SK-N-SH (cell line): ENCODE measurements around the gene XAB2. TPM values are rescaled to one million over a fixed set of nuclear protein-coding genes. Genes with fewer than 3 reads are reported as not detected.

Experiments
- CTCF ChIA-PET: fragments of 300-600, 350-600 bp; formaldehyde crosslinking; extraction: SDS; loops from one replicate; lab custom pipeline; 2021; lab: Yijun Ruan, JAX
- POLR2A ChIA-PET: fragments of 350-600 bp; sonication (Branson Sonifier 250); formaldehyde crosslinking; extraction: SDS; loops from one replicate; lab custom pipeline; 2020; ENCODE audit warnings: antibody characterized with exemption, inconsistent platforms; lab: Yijun Ruan, JAX
- DNase-seq: peaks from one replicate; pipeline ENCODE4 v3.0.0; 2012
- H2AFZ ChIP-seq: fragments of 200-600 bp; sonication (generic); 2 replicates; pipeline ENCODE4 v1.8.1; 2016; ENCODE audit warnings: antibody characterized with exemption, mild to moderate bottlenecking, low read depth
- H3F3A ChIP-seq: fragments of 200-600 bp; sonication (generic); replicated peaks from 2 replicates; pipeline ENCODE3; 2016; ENCODE audit warnings: antibody characterized with exemption, mild to moderate bottlenecking; ENCODE audit not compliant: insufficient read depth
- H3K27ac ChIP-seq, 2 experiments: fragments of 200-500 bp in 1 of 2; fragments of 200-600 bp in 1 of 2; sonication (Bioruptor generic) in 1 of 2; sonication (generic), shearing (Covaris generic) in 1 of 2; 2 replicates each; pipeline versions ENCODE4 v1.5.1 to v1.6.1; 2014 to 2016; ENCODE audit warnings: low read depth in 2 of 2, inconsistent platforms in 1 of 2, low read length in 1 of 2, mild to moderate bottlenecking in 1 of 2, mixed read lengths in 1 of 2
- H3K27me3 ChIP-seq: fragments of 200-600 bp; sonication (generic), shearing (Covaris generic); 2 replicates; pipeline ENCODE4 v1.6.1; 2016; ENCODE audit warnings: mixed run types; ENCODE audit not compliant: insufficient read depth
- H3K36me3 ChIP-seq, 2 experiments: fragments of 200-500 bp in 1 of 2; fragments of 200-600 bp in 1 of 2; sonication (Bioruptor generic) in 1 of 2; sonication (generic) in 1 of 2; replicated peaks in 1 of 2; 2 replicates each; pipeline versions ENCODE3 to v1.5.1; 2014 to 2016; ENCODE audit warnings: low read length in 1 of 2, mild to moderate bottlenecking in 1 of 2; ENCODE audit not compliant: insufficient read depth in 2 of 2, control insufficient read depth in 1 of 2
- H3K4me1 ChIP-seq, 2 experiments: fragments of 200-500 bp in 1 of 2; fragments of 200-600 bp in 1 of 2; sonication (Bioruptor generic) in 1 of 2; sonication (generic), shearing (Covaris generic) in 1 of 2; 2 replicates each; pipeline versions ENCODE4 v1.5.1 to v1.6.1; 2014 to 2016; ENCODE audit warnings: low read depth in 1 of 2, low read length in 1 of 2, mixed run types in 1 of 2; ENCODE audit not compliant: insufficient read depth in 2 of 2, control insufficient read depth in 1 of 2
- H3K4me2 ChIP-seq: fragments of 200-600 bp; sonication (generic), shearing (Covaris generic); 2 replicates; pipeline ENCODE4 v1.6.1; 2017; ENCODE audit warnings: mixed run types
- H3K4me3 ChIP-seq, 2 experiments: fragments of 200-500 bp in 1 of 2; fragments of 200-600 bp in 1 of 2; sonication (Bioruptor generic) in 1 of 2; sonication (generic), shearing (Covaris generic) in 1 of 2; 2 replicates each; pipeline versions ENCODE4 v1.5.1 to v1.8.1; 2014 to 2016; ENCODE audit warnings: low read depth in 2 of 2, inconsistent platforms in 1 of 2, low read length in 1 of 2, mild to moderate bottlenecking in 1 of 2, mixed read lengths in 1 of 2, moderate library complexity in 1 of 2
- H3K79me2 ChIP-seq: fragments of 200-600 bp; sonication (generic); 2 replicates; pipeline ENCODE4 v1.8.1; 2017; ENCODE audit warnings: mild to moderate bottlenecking; ENCODE audit not compliant: insufficient read depth
- H3K9ac ChIP-seq: fragments of 200-600 bp; sonication (generic); 2 replicates; pipeline ENCODE4 v1.6.1; 2017; ENCODE audit warnings: mixed run types
- H3K9me2 ChIP-seq: fragments of 200-600 bp; sonication (generic); 2 replicates; pipeline ENCODE4 v1.6.1; 2017; ENCODE audit warnings: mixed run types
- H3K9me3 ChIP-seq: fragments of 200-600 bp; sonication (generic); 2 replicates; pipeline ENCODE4 v1.6.1; 2017; ENCODE audit warnings: mixed run types, mild to moderate bottlenecking, moderate library complexity
- H4K20me1 ChIP-seq: fragments of 200-600 bp; sonication (generic); 2 replicates; pipeline ENCODE4 v1.6.1; 2017; ENCODE audit warnings: mild to moderate bottlenecking, mixed run types; ENCODE audit not compliant: insufficient read depth
- EP300 ChIP-seq, 2 experiments: IDR thresholded peaks; 2 replicates each; pipeline versions ENCODE4 v1.4.0 to v1.6.1; 2012; ENCODE audit warnings: borderline replicate concordance in 1 of 2, low read depth in 1 of 2, low read length in 1 of 2
- EZH2phosphoT487 ChIP-seq: fragments of 200-600 bp; sonication (generic); IDR thresholded peaks from 2 replicates; pipeline ENCODE4 v1.6.1; 2017; ENCODE audit warnings: low read depth, mixed run types, mild to moderate bottlenecking, antibody characterized with exemption, moderate library complexity, borderline replicate concordance
- FOSL2 ChIP-seq: IDR thresholded peaks from 2 replicates; pipeline ENCODE4 v1.4.0; 2012; ENCODE audit warnings: low read depth, mild to moderate bottlenecking, moderate library complexity, borderline replicate concordance
- FOXM1 ChIP-seq: IDR thresholded peaks from 2 replicates; pipeline ENCODE4 v1.4.0; 2012; ENCODE audit warnings: low read depth, mild to moderate bottlenecking
- GABPA ChIP-seq: IDR thresholded peaks from 2 replicates; pipeline ENCODE4 v1.4.0; 2012; ENCODE audit warnings: low read depth, mild to moderate bottlenecking
- JUND ChIP-seq: IDR thresholded peaks from 2 replicates; pipeline ENCODE4 v1.4.0; 2012
- MEF2A ChIP-seq: IDR thresholded peaks from 2 replicates; pipeline ENCODE4 v1.4.0; 2012; ENCODE audit warnings: low read depth, borderline replicate concordance
- MXI1 ChIP-seq: IDR thresholded peaks from 2 replicates; pipeline ENCODE4 v1.6.1; 2012; ENCODE audit warnings: mild to moderate bottlenecking, low read depth, low read length, improper control_type of control experiment
- NFIC ChIP-seq: IDR thresholded peaks from 2 replicates; pipeline ENCODE4 v1.4.0; 2012; ENCODE audit warnings: borderline replicate concordance
- NRF1 ChIP-seq: IDR thresholded peaks from 2 replicates; pipeline ENCODE4 v1.6.1; 2012; ENCODE audit warnings: low read depth, mild to moderate bottlenecking, low read length
- RAD21 ChIP-seq: IDR thresholded peaks from 2 replicates; pipeline ENCODE4 v1.6.1; 2012; ENCODE audit warnings: mild to moderate bottlenecking, low read length
- RXRA ChIP-seq: IDR thresholded peaks from 2 replicates; pipeline ENCODE4 v1.4.0; 2012; ENCODE audit warnings: low read depth, mild to moderate bottlenecking, borderline replicate concordance
- SIN3A ChIP-seq: IDR thresholded peaks from 2 replicates; pipeline ENCODE4 v1.6.1; 2012; ENCODE audit warnings: low read depth, mild to moderate bottlenecking, low read length, moderate library complexity, borderline replicate concordance
- SMC3 ChIP-seq: IDR thresholded peaks from 2 replicates; pipeline ENCODE4 v1.6.1; 2012; ENCODE audit warnings: low read depth, low read length, improper control_type of control experiment
- TAF1 ChIP-seq: IDR thresholded peaks from 2 replicates; pipeline ENCODE4 v1.6.1; 2012; ENCODE audit warnings: low read depth, mild to moderate bottlenecking, low read length, moderate library complexity, borderline replicate concordance
- TEAD4 ChIP-seq: IDR thresholded peaks from 2 replicates; pipeline ENCODE4 v1.4.0; 2012; ENCODE audit warnings: mild to moderate bottlenecking, borderline replicate concordance; ENCODE audit not compliant: insufficient read depth
- YY1 ChIP-seq: IDR thresholded peaks from 2 replicates; pipeline ENCODE4 v1.4.0; 2012; ENCODE audit warnings: low read depth, mild to moderate bottlenecking
- WGBS: methylation state at CpG from one replicate; pipeline ENCODE4 v1.1.6; 2017; ENCODE audit warnings: low lambda C conversion rate; 5-methylcytosine and 5-hydroxymethylcytosine counted together
- polyA plus RNA-seq, 3 experiments: library from polyadenylated mRNA; depleted of rRNA; stranded (reverse); fragments of >200 nt; gene quantifications; 2 replicates each; pipeline ENCODE4 v1.2.3, GENCODE V29; 2012
- TF ChIP-seq, protein P1 (sequence below): IDR thresholded peaks from 2 replicates; pipeline ENCODE4 v1.4.0; 2012; ENCODE audit warnings: low read depth

XAB2 gene
- polyA plus RNA-seq, 1 of the 3 experiments (the other 2 are of a cell fraction): 43.3 TPM

GRCh38 chr19:7632340-7633203 lies 3.2 kb upstream of the XAB2 start:
- Histone ChIP-seq H3K4me3 (no peak overlapping the region), H3K27ac (no peak overlapping the region), H3K4me2 (no peak overlapping the region), H4K20me1 (0 out of 2 replicates have a peak, but pooled peaks cover 5% of the 10 kb centered on the region), H3K9me2 (no peaks in the 10 kb centered on the region), H3K79me2 (peaks cover 34% of the 10 kb centered on the region), H3F3A (no peaks in the 10 kb centered on the region), H3K36me3 (no peaks in the 10 kb centered on the region), H3K9me3 (no peaks in the 10 kb centered on the region), H3K9ac (no peak overlapping the region), H2AFZ (no peak overlapping the region), H3K27me3 (peaks cover 30% of the 10 kb centered on the region), H3K4me1 (peaks cover 8 to 24% of the 10 kb centered on the region in 2 experiments; a peak in 2 of 4 replicates)
- CTCF ChIA-PET: interaction anchor here (1.1 to 5.5 kb wide), 3 partner anchors 20 to 1573 kb away, joined by 3 to 25 read pairs (median 6); no protein-coding TSS in a partner anchor
- POLR2A ChIA-PET: no interaction called here
- DNase-seq: no peak
- 95% methylated on average over 20 of the region's 40 CpGs for WGBS
- TF ChIP-seq TAF1 (no peak), EP300 (IDR thresholded peaks at IDR 0.05; ENCODE audit: borderline replicate concordance in 1 of 2, low read depth in 1 of 2, low read length in 1 of 2) (no peak), TEAD4 (no peak), GABPA (no peak), MEF2A (no peak), FOSL2 (no peak), EZH2phosphoT487 (no peak), NRF1 (no peak), SIN3A (no peak), FOXM1 (no peak), RAD21 (no peak), MXI1 (no peak), NFIC (no peak)
- TF ChIP-seq, protein P1, sequence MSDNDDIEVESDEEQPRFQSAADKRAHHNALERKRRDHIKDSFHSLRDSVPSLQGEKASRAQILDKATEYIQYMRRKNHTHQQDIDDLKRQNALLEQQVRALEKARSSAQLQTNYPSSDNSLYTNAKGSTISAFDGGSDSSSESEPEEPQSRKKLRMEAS: no peak
- TF ChIP-seq, all 33 proteins: peak for 0

- CTCF ChIA-PET: interaction anchor here (2.3 to 5.5 kb wide), 3 partner anchors 12 to 277 kb away, joined by 9 to 25 read pairs (median 10); no protein-coding TSS in a partner anchor
- H3K4me2 ChIP-seq: no peak overlapping the region
- no peaks in the 10 kb centered on the region for H3F3A ChIP-seq
- H3K79me2 ChIP-seq: peaks cover 44% of the 10 kb centered on the region
- H3K9me3 ChIP-seq: no peaks in the 10 kb centered on the region
- no peak overlapping the region for H2AFZ ChIP-seq
- H3K9me2 ChIP-seq: no peaks in the 10 kb centered on the region
- POLR2A ChIA-PET: no interaction called here
- H4K20me1 ChIP-seq: 0 out of 2 replicates have a peak, but pooled peaks cover 5% of the 10 kb centered on the region
- no peak overlapping the region for H3K4me3 ChIP-seq
- TF ChIP-seq EP300 (IDR thresholded peaks at IDR 0.05; ENCODE audit: borderline replicate concordance in 1 of 2, low read depth in 1 of 2, low read length in 1 of 2) (no peak), JUND (no peak), RXRA (no peak), TEAD4 (no peak), NRF1 (no peak), FOSL2 (no peak), YY1 (no peak), SMC3 (no peak)
- peaks cover 0 to 3% of the 10 kb centered on the region in 2 experiments for H3K36me3 ChIP-seq
- no peak for DNase-seq
- H3K27ac ChIP-seq: no peak overlapping the region
- no peak overlapping the region for H3K9ac ChIP-seq
- H3K27me3 ChIP-seq: peaks cover 20% of the 10 kb centered on the region; the same call in 1 of the 2 replicates
- peaks cover 8 to 24% of the 10 kb centered on the region in 2 experiments; a peak in 2 of 4 replicates for H3K4me1 ChIP-seq
- 88% methylated on average over 12 of the region's 12 CpGs for WGBS
Observed at GRCh38 chr19:7631577-7631976, 2.2 kb upstream of the XAB2 start.
